Upper lobe of right lung (tissue), 1 donor: Measurements from ENCODE around the gene CAP1. TPM values are rescaled to one million over a fixed set of nuclear protein-coding genes. Genes with fewer than 3 reads are reported as not detected.
"Not testable (repeated sequence)": the region's sequence is repeated elsewhere in the genome, so short reads cannot be mapped to it uniquely, and the experiment has no call there.

ENCODE experiments used
- ATAC-seq: fragments of 200-7000 bp; cut with Tn5 transposase; one replicate; pipeline ENCODE4 v1.9.1; 2020; ENCODE audit warnings: mild to moderate bottlenecking, moderate library complexity
- DNase-seq: peaks from one replicate; pipeline ENCODE4 v3.0.0-alpha.2; 2020
- H3K27ac ChIP-seq: fragments of 200-600 bp; one replicate; pipeline ENCODE4 v1.8.0; 2022
- H3K27me3 ChIP-seq: fragments of 200-600 bp; one replicate; pipeline ENCODE4 v1.8.0; 2022; ENCODE audit warnings: mild to moderate bottlenecking
- H3K36me3 ChIP-seq: fragments of 200-600 bp; one replicate; pipeline ENCODE4 v1.8.0; 2022
- H3K4me1 ChIP-seq: fragments of 200-600 bp; one replicate; pipeline ENCODE4 v1.8.0; 2022
- H3K4me3 ChIP-seq: fragments of 200-600 bp; one replicate; pipeline ENCODE4 v1.8.0; 2022; ENCODE audit warnings: mild to moderate bottlenecking
- H3K9me3 ChIP-seq: fragments of 200-600 bp; one replicate; pipeline ENCODE4 v1.8.0; 2022
- CTCF ChIP-seq: fragments of 200-600 bp; IDR thresholded peaks from one replicate; pipeline ENCODE4 v1.8.0; 2022; ENCODE audit warnings: antibody characterized with exemption
- intact Hi-C: fragments of 100-400 bp; cut with DNase I; formaldehyde crosslinking; loops from one replicate; pipeline ENCODE4 v1.11.0; 2022
- total RNA-seq: library from RNA; stranded (reverse); fragmentation: NEBNext Ultra II Directional; extraction: Animal tissue kit (Norgen Biotek cat#: 25700); gene quantifications from one replicate; pipeline ENCODE4 v1.2.1, GENCODE V29; 2021
- donor health status: DM: no; HTN: yes; CAD: no; lungs with severe emphysema.

Gene CAP1
- total RNA-seq, 1 donor from 2014 or later, result 373 TPM

DNA sequence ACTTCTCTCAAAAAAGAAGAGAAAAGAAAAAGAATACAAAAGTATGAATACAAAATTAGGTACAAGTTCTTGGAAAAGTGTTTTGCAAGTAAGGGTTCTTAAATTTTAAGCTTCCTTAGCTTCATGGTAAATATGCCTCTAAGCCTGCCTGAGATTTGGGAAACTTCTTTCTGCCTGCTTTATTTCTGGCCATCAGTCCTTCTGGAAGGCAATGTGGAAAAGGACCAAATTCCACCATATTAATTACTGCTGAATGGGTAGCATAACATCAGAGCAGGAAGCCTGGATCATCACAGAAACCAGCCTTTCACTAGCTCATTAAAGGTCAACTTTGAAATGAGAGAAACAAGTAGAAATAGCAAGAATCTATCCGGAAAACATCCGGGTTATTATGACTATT is 39.1 kb upstream of the CAP1 start:
- intact Hi-C loops, result no loop called here
- Histone ChIP-seq H3K4me3 (no peak overlapping the region), H3K4me1 (no peaks in the 10 kb centered on the region), H3K27me3 (no peaks in the 10 kb centered on the region), H3K36me3 (no peaks in the 10 kb centered on the region), H3K9me3 (no peaks in the 10 kb centered on the region), H3K27ac (no peak overlapping the region)
- ATAC-seq (no peak), DNase-seq (no peak)
- no peak for TF ChIP-seq CTCF

DNA sequence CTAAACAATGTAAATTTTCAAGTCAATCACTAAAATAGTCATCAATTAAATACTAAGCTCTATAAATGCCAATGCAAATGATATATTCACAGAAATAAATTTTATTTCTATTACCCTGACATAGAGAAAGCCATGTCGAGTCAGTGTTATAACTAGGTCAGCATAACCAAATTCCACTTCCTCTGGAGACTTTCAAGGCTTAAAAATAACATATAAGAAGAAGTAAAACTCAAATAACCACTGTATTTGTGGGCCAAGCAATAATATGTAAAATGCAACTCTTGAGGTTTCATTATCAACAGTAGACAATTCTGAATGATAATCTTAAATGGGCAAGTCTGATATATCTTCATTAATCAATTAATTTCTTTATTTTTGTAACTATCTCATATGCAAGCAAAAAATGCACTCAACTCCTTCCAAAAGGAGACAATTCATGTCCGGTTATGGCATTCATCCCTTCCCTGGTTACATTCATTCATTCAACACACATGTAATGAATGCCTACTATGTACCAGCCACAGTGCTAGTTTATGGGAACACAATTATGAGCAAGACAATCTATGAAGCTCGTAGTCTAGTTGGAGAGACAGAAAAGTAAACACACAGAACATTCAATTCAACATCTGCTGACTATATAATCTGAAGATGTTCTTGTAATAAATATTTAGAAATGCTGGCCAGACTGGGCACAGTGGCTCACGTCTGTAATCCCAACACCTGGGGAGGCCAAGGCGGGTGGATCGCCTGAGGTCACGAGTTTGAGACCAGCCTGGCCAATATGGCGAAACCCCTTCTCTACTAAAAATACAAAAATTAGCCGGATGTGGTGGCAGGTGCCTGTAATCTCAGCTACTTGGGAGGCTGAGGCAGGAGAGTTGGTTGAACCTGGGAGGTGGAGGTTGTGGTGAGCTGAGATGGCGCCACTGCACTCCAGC is 37.1 kb upstream of the CAP1 start:
- Histone ChIP-seq H3K27me3 (no peaks in the 10 kb centered on the region), H3K27ac (no peak overlapping the region), H3K9me3 (no peaks in the 10 kb centered on the region), H3K36me3 (no peaks in the 10 kb centered on the region), H3K4me1 (no peaks in the 10 kb centered on the region), H3K4me3 (no peak overlapping the region)
- intact Hi-C loops, result no loop called here
- no peak for TF ChIP-seq CTCF
- ATAC-seq, result no peak
- no peak for DNase-seq

DNA sequence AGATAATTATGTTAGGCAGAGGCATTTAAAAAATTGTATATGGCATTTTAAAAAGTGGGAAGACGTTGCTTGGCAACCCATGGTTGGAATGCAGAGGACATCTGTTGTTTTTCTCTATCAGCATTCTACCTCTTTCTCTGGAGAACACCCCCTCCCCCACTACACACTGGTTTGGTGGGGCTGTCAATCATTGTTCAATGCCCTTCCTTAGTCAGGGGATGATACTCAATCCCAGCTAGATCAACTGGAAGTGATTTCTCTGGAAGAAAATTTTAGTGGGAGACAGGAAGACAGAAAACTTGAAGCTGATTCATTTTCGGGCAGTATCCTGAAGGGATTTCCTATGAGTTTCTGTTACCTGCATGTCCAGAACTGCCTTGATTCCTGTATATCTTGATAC is 35.7 kb upstream of the CAP1 start:
- no peak for TF ChIP-seq CTCF
- no peaks in the 10 kb centered on the region for H3K36me3 ChIP-seq
- H3K27ac ChIP-seq, result no peak overlapping the region
- no peak for ATAC-seq
- no peaks in the 10 kb centered on the region for H3K9me3 ChIP-seq
- H3K4me3 ChIP-seq, result no peak overlapping the region
- H3K27me3 ChIP-seq, result no peaks in the 10 kb centered on the region
- no peak for DNase-seq
- no peaks in the 10 kb centered on the region for H3K4me1 ChIP-seq
- intact Hi-C loops, result no loop called here

GRCh38 chr1:40007481-40008034 is 33.0 kb upstream of the CAP1 start:
- H3K36me3 ChIP-seq, H3K9me3 ChIP-seq, H3K27me3 ChIP-seq, H3K4me3 ChIP-seq, DNase-seq, H3K27ac ChIP-seq, ATAC-seq, H3K4me1 ChIP-seq, intact Hi-C loops: not testable (repeated sequence)

- Histone ChIP-seq H3K4me1 (no peaks in the 10 kb centered on the region), H3K4me3 (no peak overlapping the region), H3K9me3 (no peaks in the 10 kb centered on the region), H3K27ac (no peak overlapping the region), H3K36me3 (no peaks in the 10 kb centered on the region), H3K27me3 (no peaks in the 10 kb centered on the region)
- ATAC-seq, result no peak
- intact Hi-C loops, result no loop called here
- no peak for DNase-seq
- no peak for TF ChIP-seq CTCF
Measured at GRCh38 chr1:40011198-40011597, 29.3 kb upstream of the CAP1 start.

DNA sequence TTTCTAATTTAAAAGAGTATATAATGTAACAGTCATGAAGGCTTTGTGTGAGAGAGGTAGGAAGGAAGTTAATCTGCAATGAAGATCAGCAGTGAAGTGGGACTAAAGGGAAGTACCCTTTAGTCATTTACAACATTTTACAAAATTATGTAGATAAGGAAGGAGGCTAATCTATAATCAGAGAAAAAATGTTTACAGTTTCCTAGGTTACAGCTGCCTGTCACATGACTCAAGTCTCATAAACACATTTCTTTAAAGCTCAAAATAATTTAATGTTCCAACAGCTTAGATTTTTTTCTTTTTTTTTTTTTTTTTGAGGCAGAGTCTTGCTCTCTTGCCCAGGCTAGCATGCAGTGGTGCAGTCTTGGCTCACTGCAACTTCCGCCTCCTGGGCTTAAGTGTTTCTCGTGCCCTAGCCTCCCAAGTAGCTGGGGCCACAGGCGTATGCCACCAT is 26.2 kb upstream of the CAP1 start:
- no peak for ATAC-seq

More for the DNA sequence above, 26.2 kb upstream of the CAP1 start:
- TF ChIP-seq CTCF, result no peak
- H3K4me1 ChIP-seq, result no peaks in the 10 kb centered on the region
- H3K27ac ChIP-seq, result no peak overlapping the region
- H3K4me3 ChIP-seq, result no peak overlapping the region
- H3K36me3 ChIP-seq, result no peaks in the 10 kb centered on the region
- no peaks in the 10 kb centered on the region for H3K27me3 ChIP-seq
- H3K9me3 ChIP-seq, result no peaks in the 10 kb centered on the region
- DNase-seq, result no peak
- intact Hi-C loops, result no loop called here
